ENCODE data around the gene CD200R1L.
"Not testable (repeated sequence)": the region's sequence is repeated elsewhere in the genome, so short reads cannot be mapped to it uniquely, and the experiment has no call there.

CD200R1L gene

DNA sequence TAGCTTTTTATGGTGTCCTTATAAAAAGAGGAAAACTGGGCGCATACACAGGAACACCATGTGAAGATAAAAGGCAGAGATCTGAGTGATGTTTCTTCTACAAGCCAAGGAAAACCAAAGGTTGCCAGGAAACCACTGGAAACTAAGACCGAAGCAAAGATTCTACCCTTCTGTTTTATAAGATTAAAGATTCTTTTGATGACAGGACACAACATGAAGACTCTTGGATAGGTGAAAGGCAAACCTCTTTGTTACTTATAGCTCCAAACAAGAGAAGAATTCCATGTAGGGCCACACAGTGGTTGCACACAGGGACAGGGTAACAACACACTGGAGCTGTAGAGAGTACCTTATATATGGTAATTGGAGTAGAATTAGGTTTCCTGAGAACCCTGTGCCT is at the start of gene CD200R1L:
CD200R1L (minus strand) TSS at position 101 of the 400 bp plus-strand sequence. CDS start 17,497 bp downstream, outside the sequence.
- DNase-seq = no peak

DNA sequence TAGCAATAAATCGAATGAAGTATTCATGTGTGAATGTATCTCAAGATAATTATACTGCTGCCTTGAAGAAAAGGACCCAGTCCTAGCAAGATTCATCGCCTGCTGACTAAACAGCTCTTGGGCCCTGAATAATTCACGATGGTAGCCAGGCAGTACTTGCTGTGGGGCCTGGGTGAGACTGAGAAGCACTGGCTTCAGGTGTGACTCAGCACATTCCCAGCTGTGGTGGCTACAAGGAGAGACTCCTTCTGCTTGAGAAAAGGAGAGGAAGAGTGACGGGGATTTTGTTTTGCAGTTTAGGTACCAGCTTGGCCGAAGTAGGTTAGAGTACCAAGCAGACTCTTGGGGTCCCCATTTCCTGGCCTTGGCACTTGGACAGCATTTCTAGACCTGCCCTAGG is 47.6 kb upstream of the CD200R1L start:
- DNase-seq = no peak

DNA sequence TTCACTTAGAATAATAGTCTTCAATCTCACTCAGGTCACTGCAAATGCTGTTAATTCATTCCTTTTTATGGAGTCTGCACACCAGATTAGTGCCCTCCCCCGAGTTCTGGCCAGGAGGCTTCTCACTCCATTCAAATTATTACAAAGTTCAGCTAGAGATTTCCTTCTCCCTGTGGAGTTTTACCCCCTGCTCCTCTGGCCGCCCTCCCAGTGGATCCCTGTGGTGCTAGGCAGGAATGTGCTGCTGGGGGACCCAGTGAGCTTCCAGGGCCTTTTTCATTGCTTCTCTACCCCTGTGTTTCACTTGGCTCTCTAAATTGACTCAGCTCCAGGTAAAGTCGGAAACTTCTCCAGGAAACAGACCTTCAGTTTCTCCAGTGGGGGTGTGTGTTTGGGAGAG is 42.7 kb upstream of the CD200R1L start:
- no peak for DNase-seq

DNA sequence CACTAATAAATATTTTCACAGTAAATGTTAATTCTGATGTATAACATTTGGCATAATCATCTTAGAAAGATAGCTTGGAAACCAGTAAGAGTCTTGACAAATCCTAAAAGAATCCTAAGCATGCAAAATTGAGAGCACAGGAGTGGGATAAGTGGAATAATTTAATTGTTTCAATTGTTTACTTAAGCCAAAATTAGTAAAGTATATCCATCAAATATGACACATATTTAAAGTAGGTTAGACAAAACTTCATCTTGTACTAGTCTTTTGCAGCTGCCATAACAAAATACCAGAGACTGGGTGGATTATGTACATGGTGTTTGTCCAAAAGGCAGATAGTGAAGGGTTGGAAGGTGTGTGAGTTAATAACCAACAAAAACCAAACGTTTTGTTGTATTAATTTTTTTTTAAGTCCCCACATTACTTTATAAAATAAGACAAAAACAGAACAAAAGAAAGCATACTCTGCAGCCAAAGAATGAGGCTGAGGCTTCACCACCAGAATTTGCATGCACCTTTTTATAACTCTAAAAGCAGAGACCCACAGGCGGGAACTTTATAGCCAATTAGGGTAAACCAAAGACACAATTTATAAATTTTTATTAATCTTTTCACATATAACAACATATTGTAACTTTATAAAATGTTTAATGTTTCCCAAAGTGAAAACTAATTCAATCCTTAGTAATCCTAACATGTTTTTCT is 41.9 kb upstream of the CD200R1L start:
- DNase-seq = no peak

GRCh38 chr3:112884678-112885290 is 38.1 kb upstream of the CD200R1L start:
- DNase-seq = no peak

DNA sequence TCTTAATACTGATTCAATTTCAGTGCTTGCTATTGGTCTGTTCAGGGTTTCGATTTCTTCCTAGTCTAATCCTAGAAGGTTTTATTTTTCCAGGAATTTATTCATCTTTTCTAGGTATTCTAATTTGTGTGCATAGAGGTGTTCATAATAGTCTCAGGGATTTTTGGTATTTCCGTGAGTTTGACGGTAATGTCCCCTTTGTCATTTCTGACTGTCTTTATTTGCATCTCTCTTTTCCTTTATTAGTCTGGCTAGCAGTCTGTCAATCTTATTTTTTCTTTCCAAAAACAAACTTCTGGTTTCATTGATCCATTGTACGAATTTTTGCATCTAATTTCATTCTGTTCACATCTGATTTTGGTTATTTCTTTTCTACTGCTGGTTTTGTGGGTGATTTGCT is 35.2 kb upstream of the CD200R1L start:
- DNase-seq = no peak

DNA sequence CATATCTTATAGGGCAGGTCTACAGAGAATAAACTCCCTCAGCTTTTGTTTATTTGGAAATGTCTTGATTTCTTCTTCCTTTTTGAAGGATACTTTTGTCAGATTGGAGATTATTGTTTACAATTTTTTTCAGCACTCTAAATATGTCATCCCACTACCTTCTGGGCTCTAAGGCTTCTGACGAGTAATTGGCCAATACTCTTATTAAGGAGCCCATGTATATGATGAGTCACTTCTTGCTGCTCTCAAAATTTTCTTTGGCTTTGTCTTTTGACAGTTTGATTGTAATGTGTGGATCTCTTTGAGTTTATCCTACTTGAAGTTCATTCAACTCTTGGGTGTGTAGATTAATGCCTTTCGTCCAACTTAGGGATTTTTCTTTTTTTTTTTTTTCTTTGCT is 28.9 kb upstream of the CD200R1L start:
- no peak for DNase-seq

DNA sequence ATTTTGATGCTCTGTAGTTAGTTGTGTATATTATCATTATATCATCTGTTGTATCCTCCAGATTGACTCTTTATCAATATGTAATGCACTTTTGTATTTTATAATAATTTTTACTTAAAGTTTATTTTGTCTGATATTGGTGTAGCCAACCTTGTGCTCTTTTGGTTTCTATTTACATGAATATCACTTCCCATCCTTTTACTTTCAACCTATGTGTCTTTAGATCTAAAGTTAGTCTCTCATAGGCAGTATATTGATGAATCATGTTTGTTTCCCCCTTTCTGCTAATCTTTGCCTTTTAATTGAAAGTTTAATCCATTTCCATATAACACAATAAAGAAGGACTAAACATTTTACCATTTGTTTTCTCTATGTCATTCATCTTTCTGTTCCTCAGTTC is 28.1 kb upstream of the CD200R1L start:
- DNase-seq = no peak

DNA sequence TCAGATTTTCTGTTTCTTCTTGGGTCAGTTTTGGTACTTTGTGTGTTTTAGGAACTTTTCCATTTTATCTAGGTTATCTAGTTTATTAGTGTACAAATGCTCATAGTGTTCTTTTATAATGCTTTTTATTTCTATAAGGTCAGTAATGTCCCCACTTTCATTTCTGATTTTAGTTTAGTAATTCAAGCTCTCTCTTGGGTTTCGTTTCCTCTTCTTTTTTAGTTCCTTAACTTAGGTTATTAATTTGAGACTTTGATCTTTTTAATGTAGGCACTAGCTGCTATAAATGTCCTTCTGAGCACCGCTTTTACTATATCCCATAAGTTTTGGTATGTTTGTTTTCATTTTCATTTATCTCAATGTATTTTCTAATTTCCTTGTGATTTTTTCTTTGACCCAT is 27.0 kb upstream of the CD200R1L start:
- DNase-seq = no peak

- no peak for DNase-seq
Measured at GRCh38 chr3:112871735-112872134, 25.1 kb upstream of the CD200R1L start.

GRCh38 chr3:112865757-112866156 is 19.1 kb upstream of the CD200R1L start:
- DNase-seq = peak; percentile 25

- peak; percentile 68 for DNase-seq
Measured at GRCh38 chr3:112860898-112861297, 14.2 kb upstream of the CD200R1L start.

GRCh38 chr3:112858410-112859069 is 11.9 kb upstream of the CD200R1L start:
- peak; percentile 58 for DNase-seq

- DNase-seq = peak; percentile 72
Measured at GRCh38 chr3:112857526-112857925, 10.9 kb upstream of the CD200R1L start.

DNA sequence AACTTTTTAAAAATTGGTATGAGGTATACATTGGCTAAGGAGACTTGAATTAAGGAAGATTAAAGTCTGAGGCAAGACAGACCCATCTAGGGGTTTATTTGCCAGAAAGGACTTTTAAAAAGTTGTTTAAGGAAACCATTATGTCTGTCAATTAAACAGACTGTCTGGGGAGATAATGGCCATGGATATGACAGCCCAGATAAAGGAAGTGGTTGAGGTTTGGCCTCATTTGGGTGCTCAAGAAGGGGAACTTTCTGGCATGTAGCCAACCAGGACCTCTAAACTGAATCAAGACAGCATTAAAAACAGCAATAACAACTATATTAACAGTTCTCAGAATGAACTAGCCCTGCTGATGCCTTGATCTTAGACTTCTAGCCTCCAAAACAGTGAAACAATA is 9.9 kb upstream of the CD200R1L start:
- DNase-seq = peak; percentile 81

- no peak for DNase-seq
Measured at GRCh38 chr3:112855883-112856282, 9.2 kb upstream of the CD200R1L start.

DNA sequence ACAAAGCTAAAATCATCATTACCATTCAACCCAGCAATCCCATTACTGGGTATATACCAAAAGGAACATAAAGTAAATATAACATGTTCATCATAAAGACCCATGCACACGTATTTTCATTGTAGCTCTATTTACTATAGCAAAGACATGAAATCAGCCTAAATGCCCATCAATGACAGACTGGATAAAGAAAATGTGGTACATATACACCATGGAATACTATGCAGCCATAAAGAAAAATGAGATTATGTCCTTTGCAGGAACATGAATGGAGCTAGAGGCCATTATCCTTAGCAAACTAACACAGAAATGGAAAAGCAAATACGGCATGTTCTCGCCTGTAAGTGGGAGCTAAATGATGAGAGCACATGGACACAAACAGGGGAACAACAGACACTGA is 8.4 kb upstream of the CD200R1L start:
- DNase-seq = not testable (repeated sequence)

DNA sequence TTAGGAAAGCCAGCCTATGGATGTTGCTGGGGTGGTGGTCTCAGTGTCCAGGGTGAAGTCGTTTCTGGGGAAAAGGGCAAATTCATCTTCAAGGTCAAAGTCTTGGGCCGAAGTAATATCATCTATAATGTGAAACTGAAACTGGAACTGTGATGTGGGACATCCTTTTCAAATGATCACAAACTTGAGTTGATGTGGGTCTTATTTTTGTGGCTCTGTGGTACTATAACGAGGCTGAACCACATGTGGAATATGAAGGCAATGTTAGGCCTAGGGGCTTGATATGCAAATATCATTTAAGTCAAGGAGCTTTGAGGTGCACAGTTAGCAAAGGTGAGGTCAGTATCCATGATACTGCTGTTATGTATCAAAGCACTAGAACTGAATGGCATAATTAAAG is 1.5 kb upstream of the CD200R1L start:
- peak; percentile 24 for DNase-seq

- DNase-seq = no peak
Measured at GRCh38 chr3:112847692-112848091, 1.0 kb upstream of the CD200R1L start.

DNA sequence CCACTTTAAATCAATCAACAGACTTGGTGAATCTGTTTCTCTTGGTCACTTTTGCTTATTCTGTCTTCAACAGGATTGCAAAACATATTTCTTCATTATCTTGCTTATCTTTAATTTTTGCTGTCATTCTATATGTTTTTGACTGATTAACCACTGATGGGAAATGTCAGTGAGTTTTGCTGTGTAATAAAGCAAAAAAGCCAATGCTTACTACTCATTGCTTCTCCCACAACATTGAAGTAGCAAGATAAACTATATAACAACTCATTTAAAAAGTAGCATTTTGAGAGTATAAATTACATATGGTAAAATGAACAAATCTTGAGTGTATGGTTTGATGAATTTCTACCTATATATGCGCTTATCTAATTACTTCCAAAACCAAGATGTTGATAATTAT is 892 bp downstream of the CD200R1L start:
- peak; percentile 29 for DNase-seq

GRCh38 chr3:112829046-112829445 is 17.6 kb downstream of the CD200R1L start:
- no peak for DNase-seq

DNA sequence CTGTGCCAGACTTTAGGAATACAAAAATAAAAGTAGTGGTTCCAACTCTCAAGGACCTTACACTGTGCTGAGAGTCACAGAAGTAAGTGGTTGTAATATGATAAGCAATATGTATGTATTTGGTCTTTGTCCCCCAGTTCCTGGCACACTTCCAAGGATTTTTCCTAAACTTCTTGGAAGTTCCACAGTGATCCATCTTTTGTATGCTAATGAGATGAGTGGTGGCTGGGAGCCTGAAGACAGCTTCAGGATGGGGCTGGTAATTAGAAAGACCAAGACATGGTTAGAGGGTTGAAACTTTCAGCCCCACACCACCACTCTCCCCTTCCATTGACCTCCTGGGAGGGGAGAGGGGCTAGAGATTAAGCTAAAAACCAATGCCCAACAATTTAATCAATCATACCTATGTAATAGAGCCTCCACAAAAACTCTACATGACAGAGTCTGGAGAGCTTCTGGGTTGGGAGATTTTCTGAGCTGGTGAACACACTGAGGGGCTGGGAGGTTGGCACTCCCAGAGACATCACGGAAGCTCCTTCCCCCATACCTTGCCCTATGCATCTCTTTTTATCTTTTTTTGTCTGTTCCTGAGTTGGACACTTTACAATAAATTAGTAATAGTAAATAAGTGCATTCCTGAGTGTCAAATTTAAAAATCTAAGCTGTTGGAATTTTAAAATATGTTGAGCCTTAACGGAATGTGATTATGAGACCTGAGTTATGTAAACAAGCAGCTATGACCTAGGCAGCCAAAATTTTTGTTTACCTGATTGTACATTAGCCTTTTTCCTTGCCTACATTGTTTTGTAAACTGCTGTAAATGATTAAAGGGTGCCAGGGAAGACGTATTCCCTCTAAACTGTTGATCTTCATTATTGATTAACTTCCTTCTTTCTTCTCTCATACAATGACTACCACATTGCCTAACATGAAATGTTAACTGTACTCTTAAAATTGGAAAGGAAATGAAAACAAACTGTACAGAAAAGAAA is 24.3 kb downstream of the CD200R1L start:
- no peak for DNase-seq

GRCh38 chr3:112818289-112818688 is 28.4 kb downstream of the CD200R1L start:
- peak; percentile 29 for DNase-seq

All from OCI-M1 (cell line).